Measurements from ENCODE around the gene ZMIZ1. TPM values are rescaled to one million over a fixed set of nuclear protein-coding genes. Genes with fewer than 3 reads are reported as not detected.
A peak's percentile ranks its signal among the peaks of the same experiment; 100 is the strongest.

Gene ZMIZ1
- total and polyA plus RNA-seq, 5 donors from 2014 or later: 1.5 to 34.8 (median 2.2) TPM

DNA sequence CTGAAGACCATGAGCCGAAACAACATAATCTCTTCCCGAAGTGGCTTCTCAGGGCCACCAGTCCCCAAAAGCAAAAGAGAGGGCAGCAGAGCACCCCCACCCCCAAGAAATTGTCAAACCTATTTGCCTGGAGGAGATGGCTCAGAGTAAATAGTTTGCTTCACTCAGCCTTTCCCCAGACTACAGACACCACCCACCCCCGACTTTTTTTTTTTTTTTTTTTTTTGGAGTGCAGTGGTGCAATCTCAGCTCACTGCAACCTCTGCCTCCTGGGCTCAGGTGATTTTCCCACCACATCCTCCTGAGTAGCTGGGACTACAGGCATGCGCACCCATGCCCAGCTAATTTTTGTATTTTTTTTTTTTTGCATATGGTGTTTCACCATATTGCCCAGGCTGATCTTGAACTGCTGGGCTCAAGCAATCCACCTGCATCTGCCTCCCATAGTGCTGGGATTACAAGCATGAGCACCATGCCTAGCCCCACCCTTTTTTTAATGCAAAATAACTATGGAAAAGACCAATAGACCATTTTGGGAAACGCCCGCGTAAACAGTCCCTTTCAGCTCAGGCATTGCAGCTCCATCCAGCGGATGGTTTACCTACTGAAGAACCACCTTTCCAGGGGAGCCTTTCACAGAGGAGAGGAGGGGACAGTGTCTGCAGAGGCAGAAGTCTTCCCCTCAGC is 9.7 kb downstream of the ZMIZ1 start:
- no peak for ATAC-seq (ENCODE audit: low read depth in 2 of 2)

DNA sequence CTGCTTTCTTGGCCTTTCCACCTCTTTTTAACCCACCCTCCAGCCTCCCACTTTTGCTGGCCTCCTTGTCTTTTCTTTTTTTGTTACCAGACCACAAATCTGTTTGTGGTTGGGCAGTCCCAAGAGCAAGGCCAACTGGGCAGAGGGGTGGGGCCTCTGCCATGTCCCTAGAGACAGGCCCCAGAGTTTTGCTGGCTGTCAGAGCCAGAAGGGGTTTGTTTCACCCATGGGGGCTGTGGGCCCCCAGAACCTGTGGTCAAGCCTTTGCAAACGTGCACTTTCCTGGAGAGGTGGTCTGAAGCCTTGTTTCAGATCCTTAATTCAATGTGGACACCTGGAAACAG is 10.3 kb downstream of the ZMIZ1 start:
- Histone ChIP-seq H3K36me3 (ENCODE audit: control insufficient read depth, insufficient read depth, low read length) (no peaks in the 10 kb centered on the region), H3K9me3 (ENCODE audit: control insufficient read depth in 2 of 2, low read length in 2 of 2) (no peaks in the 10 kb centered on the region), H3K4me3 (ENCODE audit: low read depth, low read length) (no peak overlapping the region), H3K27me3 (ENCODE audit: control insufficient read depth, insufficient read depth, low read length) (no peaks in the 10 kb centered on the region), H3K27ac (ENCODE audit: insufficient read depth, low read length, poor library complexity, severe bottlenecking) (no peak overlapping the region), H3K4me1 (ENCODE audit: control insufficient read depth, insufficient read depth, low read length, poor library complexity, severe bottlenecking) (peaks cover 17% of the 10 kb centered on the region)
- Mint-ChIP-seq H3K9me3 (no peaks in the 10 kb centered on the region), H3K4me3 (peak overlapping the region in 1 of 4 donors; percentile 4), H3K27ac (peak overlapping the region in 1 of 3 donors; percentile 44), H3K4me1 (peaks cover 0 to 64% (median 27%) of the 10 kb centered on the region in 4 donors), H3K36me3 (no peaks in the 10 kb centered on the region), H3K27me3 (peaks cover 4% of the 10 kb centered on the region)
- no peak for DNase-seq
- no peak for ATAC-seq (ENCODE audit: low read depth in 2 of 2)

More for the DNA sequence above, 9.7 kb downstream of the ZMIZ1 start:
- peaks cover 12% of the 10 kb centered on the region for H3K4me1 ChIP-seq (ENCODE audit: control insufficient read depth, insufficient read depth, low read length, poor library complexity, severe bottlenecking)
- Mint-ChIP-seq H3K27me3 (peaks cover 4% of the 10 kb centered on the region), H3K4me1 (peaks cover 0 to 64% (median 23%) of the 10 kb centered on the region in 4 donors), H3K4me3 (peak overlapping the region in 1 of 4 donors; percentile 40), H3K27ac (peak overlapping the region in 1 of 3 donors; percentile 63), H3K9me3 (no peaks in the 10 kb centered on the region), H3K36me3 (no peaks in the 10 kb centered on the region)
- H3K4me3 ChIP-seq (ENCODE audit: low read depth, low read length): no peak overlapping the region
- H3K36me3 ChIP-seq (ENCODE audit: control insufficient read depth, insufficient read depth, low read length): no peaks in the 10 kb centered on the region
- H3K27ac ChIP-seq (ENCODE audit: insufficient read depth, low read length, poor library complexity, severe bottlenecking): no peak overlapping the region
- H3K27me3 ChIP-seq (ENCODE audit: control insufficient read depth, insufficient read depth, low read length): no peaks in the 10 kb centered on the region
- H3K9me3 ChIP-seq (ENCODE audit: control insufficient read depth in 2 of 2, low read length in 2 of 2): no peaks in the 10 kb centered on the region
- DNase-seq: no peak

DNA sequence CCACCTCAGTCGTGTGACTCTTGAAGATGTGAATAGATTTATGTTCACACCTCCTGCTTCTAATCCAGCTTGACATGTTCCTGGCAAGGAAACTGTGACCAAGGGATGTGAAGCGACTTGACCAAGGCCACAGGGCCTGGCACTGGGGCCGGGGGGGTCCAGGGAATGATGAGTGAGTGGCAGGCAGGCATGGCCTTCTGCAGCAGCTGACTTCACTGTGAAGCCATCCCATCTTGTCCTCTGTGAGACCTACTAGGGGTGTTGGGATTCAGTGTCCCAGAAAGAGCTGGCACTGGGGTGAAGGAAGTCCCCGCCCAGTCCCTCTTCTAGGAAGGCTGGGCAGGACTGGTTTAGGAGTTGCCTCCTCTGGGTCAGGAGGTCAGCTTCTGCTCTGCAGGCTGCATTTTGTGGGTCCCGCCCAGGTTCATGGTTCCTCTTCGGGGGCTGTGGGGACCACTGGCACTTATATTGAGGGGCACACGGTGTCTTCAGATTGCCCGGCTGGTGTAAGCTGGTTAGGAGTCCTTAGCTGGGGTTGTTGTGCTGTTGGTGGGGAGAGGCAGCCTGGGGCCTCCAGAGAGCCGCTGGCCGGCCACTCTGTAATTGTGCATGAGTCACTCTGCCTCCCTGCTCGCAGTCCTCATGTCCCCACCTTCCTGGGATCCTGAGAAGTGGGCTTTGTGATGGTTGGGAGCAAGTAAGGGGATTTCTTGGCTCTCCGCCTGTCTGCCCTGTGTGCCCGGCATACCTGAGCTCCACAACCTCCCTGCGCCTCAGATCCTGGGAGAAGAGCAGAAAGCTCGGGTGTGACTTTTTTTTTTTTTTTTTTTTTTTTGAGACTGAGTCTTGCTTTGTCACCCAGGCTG is 11.0 kb downstream of the ZMIZ1 start:
- Histone ChIP-seq H3K4me3 (ENCODE audit: low read depth, low read length) (no peak overlapping the region), H3K27me3 (ENCODE audit: control insufficient read depth, insufficient read depth, low read length) (no peaks in the 10 kb centered on the region), H3K27ac (ENCODE audit: insufficient read depth, low read length, poor library complexity, severe bottlenecking) (no peak overlapping the region), H3K9me3 (ENCODE audit: control insufficient read depth in 2 of 2, low read length in 2 of 2) (no peaks in the 10 kb centered on the region), H3K36me3 (ENCODE audit: control insufficient read depth, insufficient read depth, low read length) (no peaks in the 10 kb centered on the region), H3K4me1 (ENCODE audit: control insufficient read depth, insufficient read depth, low read length, poor library complexity, severe bottlenecking) (peaks cover 17% of the 10 kb centered on the region)
- Mint-ChIP-seq H3K27me3 (peaks cover 4% of the 10 kb centered on the region), H3K27ac (peak overlapping the region in 1 of 3 donors; percentile 44), H3K4me1 (peaks cover 0 to 63% (median 33%) of the 10 kb centered on the region in 4 donors), H3K9me3 (no peaks in the 10 kb centered on the region), H3K4me3 (peak overlapping the region in 1 of 4 donors; percentile 4), H3K36me3 (no peaks in the 10 kb centered on the region)
- ATAC-seq (ENCODE audit: low read depth in 2 of 2) (no peak), DNase-seq (no peak)

DNA sequence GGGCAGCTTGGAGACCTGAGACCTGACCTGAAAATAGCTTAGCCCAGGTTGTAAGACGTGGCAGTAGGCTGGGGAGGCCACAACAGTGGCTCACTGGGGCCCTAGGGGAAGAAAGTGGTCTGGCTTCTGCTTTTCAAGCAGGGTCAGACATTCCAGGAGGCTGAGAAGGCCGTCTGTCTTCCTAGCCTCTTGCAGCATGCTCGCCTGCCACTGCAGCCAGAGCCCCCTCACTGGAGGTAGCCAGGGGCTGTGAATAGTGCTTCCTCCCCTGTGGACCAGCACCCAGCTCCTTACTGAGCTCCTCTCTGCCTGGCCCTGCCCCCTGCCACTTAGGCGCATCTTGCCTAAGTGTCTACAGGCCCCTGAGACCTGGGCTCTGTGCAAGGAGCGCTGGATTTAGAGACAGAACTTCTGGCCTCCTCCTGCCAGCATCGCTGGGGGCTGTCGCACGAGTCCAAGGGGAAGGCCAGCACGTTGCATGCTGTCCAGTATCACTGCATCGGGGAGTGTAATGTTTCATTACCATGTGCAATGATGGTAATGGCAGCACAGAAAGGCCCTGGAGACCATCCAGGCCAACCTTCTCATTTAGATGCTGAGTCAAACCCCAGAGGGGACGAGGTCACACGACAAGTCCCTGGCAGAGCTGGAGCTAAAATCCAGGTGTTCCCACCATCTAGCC is 12.7 kb downstream of the ZMIZ1 start:
- ATAC-seq (ENCODE audit: low read depth in 2 of 2): no peak
- Mint-ChIP-seq H3K27ac (peak overlapping the region in 1 of 3 donors; percentile 37), H3K36me3 (peaks cover 6% of the 10 kb centered on the region), H3K27me3 (no peaks in the 10 kb centered on the region), H3K4me3 (no peak overlapping the region), H3K4me1 (peaks cover 0 to 55% (median 36%) of the 10 kb centered on the region in 4 donors), H3K9me3 (no peaks in the 10 kb centered on the region)
- H3K27me3 ChIP-seq (ENCODE audit: control insufficient read depth, insufficient read depth, low read length): no peaks in the 10 kb centered on the region
- no peaks in the 10 kb centered on the region for H3K36me3 ChIP-seq (ENCODE audit: control insufficient read depth, insufficient read depth, low read length)
- H3K4me1 ChIP-seq (ENCODE audit: control insufficient read depth, insufficient read depth, low read length, poor library complexity, severe bottlenecking): peaks cover 9% of the 10 kb centered on the region
- H3K9me3 ChIP-seq (ENCODE audit: control insufficient read depth in 2 of 2, low read length in 2 of 2): no peaks in the 10 kb centered on the region
- H3K27ac ChIP-seq (ENCODE audit: insufficient read depth, low read length, poor library complexity, severe bottlenecking): no peak overlapping the region
- DNase-seq: no peak
- H3K4me3 ChIP-seq (ENCODE audit: low read depth, low read length): no peak overlapping the region

DNA sequence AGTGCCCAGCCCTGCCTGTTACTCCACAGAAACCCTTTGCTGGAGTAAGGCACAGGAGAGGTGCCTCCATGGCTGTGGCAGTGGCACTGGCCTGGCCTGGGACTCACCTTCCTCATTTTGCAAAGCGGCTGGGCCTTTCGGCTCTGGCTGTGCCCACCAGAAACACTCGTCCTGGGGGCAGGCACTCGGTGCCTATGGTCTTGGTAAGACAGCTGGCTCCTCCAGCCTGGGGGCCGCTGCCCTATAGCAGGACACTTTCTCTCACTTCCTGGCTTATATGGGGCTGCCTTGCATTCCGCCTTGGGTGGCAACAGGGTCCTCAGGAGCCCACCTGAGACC is 13.2 kb downstream of the ZMIZ1 start:
- ATAC-seq (ENCODE audit: low read depth in 2 of 2): no peak
- no peak overlapping the region for H3K27ac ChIP-seq (ENCODE audit: insufficient read depth, low read length, poor library complexity, severe bottlenecking)

DNA sequence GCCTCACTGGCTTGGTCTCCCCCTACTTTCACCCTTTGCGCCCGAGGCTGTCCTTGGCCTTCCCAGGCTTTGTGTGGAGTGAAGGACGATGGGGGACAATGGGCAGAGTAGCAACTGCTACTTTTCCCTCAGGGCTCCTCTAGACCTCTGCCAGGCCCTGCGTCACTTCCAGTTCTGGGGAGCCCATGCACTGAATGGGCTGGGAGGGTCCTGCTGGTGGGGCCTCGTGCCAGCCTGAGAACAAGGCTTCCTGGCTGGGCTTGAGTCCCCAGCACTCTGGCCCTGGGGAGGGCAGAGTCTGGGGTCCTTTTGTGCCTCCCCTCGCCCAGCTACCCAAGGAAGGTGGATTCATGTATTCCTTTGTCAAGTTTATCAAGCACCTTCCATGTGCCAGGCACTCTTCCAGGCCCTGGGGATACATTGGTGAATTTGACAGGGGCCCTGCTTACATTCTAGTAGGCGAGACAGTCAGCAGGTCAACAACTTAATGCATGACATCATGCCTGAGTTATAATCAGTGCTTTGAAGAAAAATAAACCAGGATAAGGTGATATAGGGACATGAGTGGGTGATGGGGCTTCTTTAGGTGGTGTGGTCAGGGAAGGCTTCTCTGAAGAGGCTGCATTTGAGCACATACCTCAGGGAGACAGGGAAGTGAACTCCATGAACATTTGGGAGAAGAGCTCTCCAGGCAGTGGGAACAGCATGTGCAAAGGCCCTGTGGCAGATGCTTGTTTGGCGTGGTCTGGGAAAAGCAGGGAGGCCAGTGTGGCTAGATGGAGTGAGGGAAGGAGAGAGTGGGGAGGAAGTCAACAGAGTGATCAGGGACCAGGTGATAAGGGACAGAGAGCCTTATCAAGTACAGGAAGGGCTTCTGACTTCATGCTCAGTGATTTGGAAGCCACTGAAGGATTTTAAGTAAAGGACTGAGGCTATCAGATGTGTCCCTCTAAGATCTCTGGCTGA is 14.1 kb downstream of the ZMIZ1 start:
- Mint-ChIP-seq H3K27me3 (no peaks in the 10 kb centered on the region), H3K9me3 (no peaks in the 10 kb centered on the region), H3K36me3 (peaks cover 6% of the 10 kb centered on the region), H3K4me1 (peaks cover 0 to 65% (median 42%) of the 10 kb centered on the region in 4 donors), H3K4me3 (no peak overlapping the region), H3K27ac (peak overlapping the region; percentile 10 to 80 (median 25))
- Histone ChIP-seq H3K27ac (ENCODE audit: insufficient read depth, low read length, poor library complexity, severe bottlenecking) (no peak overlapping the region), H3K27me3 (ENCODE audit: control insufficient read depth, insufficient read depth, low read length) (no peaks in the 10 kb centered on the region), H3K4me1 (ENCODE audit: control insufficient read depth, insufficient read depth, low read length, poor library complexity, severe bottlenecking) (peaks cover 9% of the 10 kb centered on the region), H3K36me3 (ENCODE audit: control insufficient read depth, insufficient read depth, low read length) (no peaks in the 10 kb centered on the region), H3K4me3 (ENCODE audit: low read depth, low read length) (no peak overlapping the region), H3K9me3 (ENCODE audit: control insufficient read depth in 2 of 2, low read length in 2 of 2) (no peaks in the 10 kb centered on the region)
- no peak for DNase-seq
- ATAC-seq (ENCODE audit: low read depth in 2 of 2): no peak

More for the DNA sequence above, 13.2 kb downstream of the ZMIZ1 start:
- no peaks in the 10 kb centered on the region for H3K36me3 ChIP-seq (ENCODE audit: control insufficient read depth, insufficient read depth, low read length)
- H3K9me3 ChIP-seq (ENCODE audit: control insufficient read depth in 2 of 2, low read length in 2 of 2): no peaks in the 10 kb centered on the region
- no peak for DNase-seq
- peaks cover 9% of the 10 kb centered on the region for H3K4me1 ChIP-seq (ENCODE audit: control insufficient read depth, insufficient read depth, low read length, poor library complexity, severe bottlenecking)
- H3K9me3 Mint-ChIP-seq: no peaks in the 10 kb centered on the region
- no peaks in the 10 kb centered on the region for H3K27me3 ChIP-seq (ENCODE audit: control insufficient read depth, insufficient read depth, low read length)
- H3K4me1 Mint-ChIP-seq: peaks cover 0 to 59% (median 39%) of the 10 kb centered on the region in 4 donors
- no peak overlapping the region for H3K4me3 Mint-ChIP-seq
- H3K36me3 Mint-ChIP-seq: peaks cover 6% of the 10 kb centered on the region
- no peak overlapping the region for H3K27ac Mint-ChIP-seq
- no peaks in the 10 kb centered on the region for H3K27me3 Mint-ChIP-seq
- no peak overlapping the region for H3K4me3 ChIP-seq (ENCODE audit: low read depth, low read length)

All from CD4-positive, CD25-positive, alpha-beta regulatory T cell (primary cell).